Islet precursor cell (in vitro differentiated cells): ENCODE measurements around the gene SLC6A1.
A peak's percentile ranks its signal among the peaks of the same experiment; 100 is the strongest.

Source experiments
- DNase-seq: peaks from one replicate; pipeline ENCODE4 v3.0.0-alpha.2; 2018

SLC6A1 gene

DNA sequence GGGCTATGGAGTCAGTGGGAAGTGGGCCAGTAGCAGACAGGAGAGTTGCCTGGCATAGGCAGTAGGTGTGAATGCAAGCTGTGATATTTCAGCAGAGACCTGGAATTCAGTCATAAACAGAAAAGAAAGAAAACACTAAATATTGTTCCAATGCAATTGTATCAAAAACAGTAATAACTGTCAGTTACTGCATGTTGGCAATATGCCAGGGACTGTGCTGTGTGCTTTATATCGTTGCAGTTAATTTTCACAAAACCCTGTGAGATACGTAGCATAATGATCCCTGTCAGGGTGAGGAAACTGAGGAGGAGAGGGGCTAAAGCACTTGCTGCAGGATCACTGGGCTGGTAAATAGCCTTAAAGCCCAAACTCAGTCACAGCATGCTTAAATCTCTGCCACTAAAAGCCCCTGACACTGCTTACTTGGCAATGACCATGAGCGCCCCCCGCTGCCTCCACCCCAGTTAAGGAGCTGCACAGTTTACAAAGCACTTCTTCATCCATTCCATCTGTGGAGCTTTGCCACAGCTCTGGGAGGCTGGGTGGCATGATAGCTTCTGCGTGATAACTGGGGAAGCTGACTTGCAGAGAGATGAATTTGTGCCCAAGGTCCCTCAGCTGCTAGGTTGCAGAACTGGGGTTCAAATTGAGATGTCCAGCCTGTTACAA, 3.9 kb downstream of the SLC6A1 start:
- DNase-seq = no peak

DNA sequence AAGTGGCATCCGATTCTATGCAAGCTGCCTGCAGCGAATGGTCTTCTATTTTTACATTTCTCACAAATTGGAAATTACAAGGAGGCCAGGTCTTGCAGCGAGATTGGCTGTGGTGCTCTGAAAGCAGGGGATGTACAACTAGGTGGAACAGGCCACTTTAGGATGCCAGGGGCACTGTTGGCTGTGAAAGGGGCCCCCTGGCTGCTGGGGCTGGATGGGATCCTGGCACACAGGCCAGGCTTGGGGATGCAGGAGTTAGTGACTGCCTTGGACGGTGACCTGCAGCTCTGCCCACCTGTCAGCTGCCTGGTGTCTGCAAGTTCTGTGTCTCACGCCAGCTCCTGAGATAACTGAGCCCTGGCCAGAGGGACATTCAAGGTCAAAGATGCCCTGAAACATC, 4.6 kb downstream of the SLC6A1 start:
- no peak for DNase-seq

DNA sequence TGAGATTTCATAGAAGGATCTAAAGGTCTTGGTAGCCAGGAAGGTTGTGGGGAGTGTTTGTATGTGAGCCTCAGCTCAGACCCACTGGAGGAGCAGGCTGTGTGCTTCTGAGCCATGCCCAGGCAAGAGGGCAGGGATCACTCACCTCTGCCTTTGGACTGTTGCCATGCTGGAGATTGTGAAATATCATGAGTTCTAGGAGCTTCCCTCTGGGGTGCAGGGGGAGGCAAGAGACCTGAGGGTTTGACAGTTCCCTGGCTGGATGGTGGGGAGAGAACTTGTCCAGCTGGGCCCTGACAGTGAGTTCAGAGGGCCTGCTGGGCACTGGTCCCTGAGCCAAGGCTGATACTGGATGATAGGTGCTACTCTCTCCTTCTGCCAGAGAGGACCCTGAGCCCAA, 6.0 kb downstream of the SLC6A1 start:
- DNase-seq = no peak

DNA sequence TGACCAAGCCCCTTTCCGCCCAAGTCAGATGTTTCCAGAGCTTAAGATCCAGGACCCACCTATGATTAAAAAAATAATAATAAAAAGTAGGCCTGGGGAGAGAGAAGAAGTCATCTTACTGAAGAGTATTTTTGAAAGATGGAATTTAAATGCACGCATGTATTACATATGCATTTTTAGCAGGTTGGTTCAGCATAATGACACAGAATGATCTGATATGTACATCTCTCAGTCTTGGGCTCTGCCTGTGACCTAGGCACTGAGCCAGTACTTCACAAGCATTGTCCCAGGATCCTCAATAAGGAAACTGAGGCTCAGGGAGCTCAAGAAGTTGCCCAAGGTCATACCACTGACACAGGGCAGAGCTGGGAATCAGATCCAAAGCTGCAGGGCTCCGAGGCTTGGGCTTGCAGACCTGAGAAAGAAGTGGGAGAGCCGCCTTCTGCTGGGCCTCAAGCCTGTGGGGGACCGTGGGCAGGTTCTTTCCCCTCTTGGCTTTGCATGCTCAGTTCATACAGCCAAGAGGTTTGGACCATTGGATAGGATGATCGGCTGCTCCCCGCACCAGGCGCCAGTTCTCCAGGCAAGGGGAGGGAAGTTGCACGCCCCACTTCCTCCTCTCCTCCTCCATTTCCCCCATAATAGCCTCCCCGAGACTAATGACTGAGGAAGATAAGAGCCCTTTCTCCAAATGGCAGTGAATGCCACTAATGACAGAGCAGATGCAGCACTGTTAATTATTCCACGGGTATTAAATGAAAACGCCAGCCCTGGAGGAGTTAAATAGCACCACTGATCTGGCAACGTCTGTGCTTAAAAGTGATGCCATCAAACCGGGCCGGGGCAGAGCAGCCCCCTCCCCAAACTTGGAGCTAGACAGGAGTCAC, 6.9 kb downstream of the SLC6A1 start:
- DNase-seq = no peak

DNA sequence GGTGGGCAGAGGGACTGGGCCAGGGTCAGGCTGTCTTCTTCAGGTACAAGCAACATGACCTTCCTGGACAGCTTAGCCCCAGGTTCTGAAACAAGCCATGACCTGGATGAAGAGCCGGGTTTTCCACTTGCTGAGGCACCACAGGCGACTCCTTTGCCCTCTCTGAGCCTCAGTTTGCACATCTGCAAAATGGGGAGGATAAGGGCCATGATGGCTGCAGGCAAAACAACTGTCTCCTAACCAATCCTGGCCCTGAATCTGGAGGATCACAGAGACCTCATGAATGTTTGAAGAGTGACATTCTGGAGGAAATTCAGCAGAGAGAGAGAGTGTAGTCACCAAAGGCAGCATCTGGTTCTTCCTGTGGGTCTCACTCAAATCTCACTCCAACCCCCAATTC, 8.0 kb downstream of the SLC6A1 start:
- no peak for DNase-seq

- DNase-seq = no peak
These were observed 8.6 kb downstream of the SLC6A1 start for GRCh38 chr3:11001020-11001657.

GRCh38 chr3:11001658-11002021, 9.1 kb downstream of the SLC6A1 start:
- no peak for DNase-seq

- no peak for DNase-seq
These were observed 9.8 kb downstream of the SLC6A1 start for GRCh38 chr3:11002371-11002807.

DNA sequence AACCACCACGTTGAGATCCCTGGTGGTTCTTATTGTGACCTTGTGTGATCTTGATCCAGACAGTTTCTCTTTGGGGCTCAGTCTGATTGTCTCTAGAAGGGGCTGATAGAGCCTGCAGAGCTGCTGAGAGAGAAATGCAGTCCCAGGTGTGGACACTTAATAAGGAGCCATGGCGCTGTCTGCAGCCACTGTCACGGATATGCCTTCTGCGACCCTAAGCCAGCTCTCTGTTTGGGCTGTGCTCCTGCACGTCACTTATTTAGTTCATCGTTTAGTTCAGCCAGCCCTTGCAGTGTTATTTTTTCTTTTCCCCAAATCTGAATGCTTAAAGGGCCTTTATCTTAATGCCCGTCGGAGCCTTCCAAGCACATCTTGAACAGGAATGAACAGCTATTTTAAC, 12.0 kb downstream of the SLC6A1 start:
- DNase-seq = no peak

- DNase-seq = no peak
These were observed 13.2 kb downstream of the SLC6A1 start for GRCh38 chr3:11005686-11006256.

DNA sequence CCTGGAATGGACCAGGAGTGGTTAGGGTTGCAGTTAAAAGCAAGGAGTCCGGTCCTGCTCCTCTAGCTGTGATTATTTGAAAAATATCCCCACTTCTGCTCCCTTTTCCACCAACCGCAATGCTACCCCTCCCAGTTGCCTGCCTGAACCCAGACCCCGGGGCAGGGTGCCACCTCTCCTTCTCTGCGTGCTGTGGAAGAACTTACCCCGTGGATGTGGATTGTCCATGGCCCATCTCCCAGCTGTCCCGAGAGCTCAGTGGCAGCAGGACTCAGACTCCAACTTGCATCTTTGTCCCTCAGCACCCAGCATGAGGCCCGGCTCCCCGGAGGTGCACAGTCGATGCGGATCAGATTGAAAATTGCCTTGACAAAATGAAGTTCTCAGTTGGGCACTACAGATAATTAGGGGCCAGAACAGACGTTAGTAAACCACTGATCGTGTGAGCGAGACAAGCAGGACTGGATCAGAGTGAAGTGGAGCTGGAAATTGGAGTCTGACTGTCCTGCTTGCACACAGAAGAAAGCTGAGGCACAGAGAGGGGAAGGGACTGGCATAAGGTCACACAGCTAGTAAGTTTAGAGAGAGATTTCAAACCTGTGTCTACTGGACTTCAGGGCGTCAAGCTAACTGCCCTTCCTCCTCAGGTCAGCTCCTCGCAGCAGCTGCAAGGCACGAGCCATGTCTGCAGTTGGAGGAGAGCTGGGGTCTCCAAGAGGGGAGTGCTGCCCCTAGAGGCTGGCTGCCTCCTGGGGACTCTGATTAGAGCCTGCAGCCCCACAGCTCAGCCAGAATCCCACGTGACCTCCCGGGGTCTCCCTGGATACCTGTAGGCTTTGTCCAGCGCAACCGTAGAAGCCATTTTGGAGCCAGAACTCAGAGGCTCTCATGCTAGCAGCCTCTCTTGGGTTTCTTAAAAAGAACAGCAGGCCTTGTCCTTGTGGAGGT, 14.7 kb downstream of the SLC6A1 start:
- peak; percentile 62 for DNase-seq

DNA sequence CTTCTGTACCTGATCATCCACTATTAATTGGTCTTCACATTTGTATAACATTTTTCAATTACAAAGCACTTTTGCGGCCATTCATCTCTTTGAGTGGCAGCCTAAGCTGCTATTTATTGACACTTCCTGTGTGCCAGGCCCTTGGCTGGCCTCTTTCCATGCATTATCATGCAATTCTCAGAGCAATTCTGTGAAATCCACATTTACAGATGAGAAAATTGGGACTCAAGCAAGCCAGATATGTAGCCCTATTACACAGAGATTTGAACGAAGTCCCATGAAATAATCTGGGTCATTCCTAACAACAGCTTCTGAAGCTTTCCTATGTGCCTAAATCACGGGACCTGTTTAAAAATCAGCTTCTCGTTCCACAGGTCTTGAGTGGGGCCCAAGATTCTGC, 17.4 kb downstream of the SLC6A1 start:
- no peak for DNase-seq

DNA sequence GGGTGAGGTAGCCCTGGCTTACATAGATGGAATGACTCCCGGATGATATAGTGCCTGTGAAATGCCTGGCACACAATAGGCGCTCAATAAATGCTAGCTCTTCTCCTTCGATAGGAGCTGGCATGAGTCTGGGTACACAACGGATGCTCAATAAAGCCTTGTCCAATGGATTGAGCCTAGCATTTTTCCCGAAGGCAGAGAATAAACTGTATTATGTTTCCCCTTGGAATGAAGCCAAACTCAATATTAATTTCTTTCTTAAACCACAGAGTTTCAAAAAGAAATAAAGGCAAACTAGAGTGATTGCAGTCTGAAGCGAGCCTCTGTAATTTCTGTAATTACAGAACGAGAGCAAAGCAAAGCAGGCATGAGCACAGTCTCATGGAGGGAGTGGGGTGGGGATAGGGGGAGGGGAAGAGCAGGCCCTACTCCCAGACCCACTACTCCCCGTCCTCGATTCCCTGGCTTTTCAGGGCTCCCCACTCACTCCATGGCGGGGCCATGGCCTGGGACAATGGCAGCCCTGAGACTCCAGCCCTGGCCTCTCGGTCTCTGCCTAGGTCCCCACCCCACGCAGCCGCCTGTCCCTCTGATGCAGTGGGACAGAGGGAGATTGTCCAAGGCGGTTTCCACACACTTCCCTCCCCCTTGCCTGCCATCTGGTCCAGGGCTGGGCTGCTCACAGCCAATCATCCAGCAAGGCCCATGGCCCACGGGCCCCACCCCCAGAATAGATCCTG, 18.0 kb downstream of the SLC6A1 start:
- no peak for DNase-seq

DNA sequence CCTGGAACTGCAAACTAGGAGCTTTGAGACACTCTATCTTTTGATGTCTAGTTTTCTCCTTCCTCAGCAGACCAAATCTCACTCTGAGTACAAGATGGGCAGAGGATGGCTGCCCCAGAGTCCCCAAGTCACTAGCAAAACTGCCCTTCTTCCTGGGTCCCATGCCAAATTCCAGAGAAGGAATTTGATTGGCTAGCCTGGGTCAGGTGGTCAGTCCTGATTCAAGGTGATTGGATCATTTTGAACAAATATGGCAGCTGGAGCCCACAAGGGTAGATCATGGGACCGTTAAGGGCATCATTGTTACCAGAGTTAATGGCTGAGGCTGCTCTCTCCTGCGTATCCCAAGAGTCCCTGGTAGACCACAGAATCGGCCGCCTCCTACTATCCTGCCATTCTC, 21.7 kb downstream of the SLC6A1 start:
- DNase-seq = no peak

DNA sequence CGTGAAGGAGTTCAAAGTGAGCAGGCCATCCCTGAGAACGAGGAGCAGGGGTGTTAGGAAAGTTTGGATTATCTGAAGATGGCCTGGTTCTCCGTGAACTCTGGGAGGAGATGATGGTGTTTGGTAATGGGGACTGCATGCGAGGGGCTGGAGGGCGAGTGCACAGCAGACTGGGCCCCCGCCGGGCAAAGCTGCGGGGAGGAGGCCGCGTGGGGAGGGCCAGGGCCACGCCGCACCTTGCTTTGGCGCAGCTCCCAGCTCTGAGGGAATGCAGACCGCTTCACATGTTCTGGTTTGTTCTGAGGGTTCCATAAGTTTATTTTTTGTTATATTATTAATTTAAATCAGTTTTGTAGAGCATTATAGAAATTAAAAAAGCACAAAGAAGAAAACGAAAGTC, 22.2 kb downstream of the SLC6A1 start:
- DNase-seq = no peak

GRCh38 chr3:11015369-11015768, 22.8 kb downstream of the SLC6A1 start:
- DNase-seq = no peak

- DNase-seq = no peak
These were observed 24.2 kb downstream of the SLC6A1 start for GRCh38 chr3:11016727-11017126.

DNA sequence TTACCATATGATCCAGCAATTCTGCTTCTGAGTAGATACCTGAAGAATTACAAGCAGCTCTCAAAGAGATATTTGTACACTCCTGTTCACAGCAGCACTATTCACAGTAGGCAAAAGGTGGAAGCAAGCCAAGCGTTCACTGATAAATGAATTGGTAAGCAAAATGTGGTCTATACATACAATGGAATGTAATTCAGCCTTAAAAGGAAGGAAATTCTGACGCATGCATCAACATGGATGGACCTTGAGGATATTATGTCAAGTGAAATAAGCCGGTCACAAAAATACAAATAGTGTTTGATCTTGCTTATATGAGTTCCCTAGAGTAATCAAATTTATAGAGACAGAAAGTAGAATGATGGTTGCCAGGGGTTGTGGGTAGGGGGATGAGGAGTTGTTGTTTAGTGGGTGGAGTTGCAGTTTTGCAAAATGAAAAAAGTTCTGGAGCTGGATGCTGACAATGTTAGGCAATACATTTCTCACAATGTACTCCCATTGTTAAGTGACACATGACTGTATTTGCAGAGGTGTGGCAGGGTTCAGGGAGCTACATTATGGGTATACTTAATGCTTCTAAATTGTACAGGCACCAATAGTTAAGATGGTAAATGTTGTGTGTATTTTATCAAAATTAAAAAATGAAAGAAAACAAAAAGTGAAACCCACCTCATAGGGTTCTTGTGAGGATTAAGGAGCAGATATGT, 26.7 kb downstream of the SLC6A1 start:
- no peak for DNase-seq

DNA sequence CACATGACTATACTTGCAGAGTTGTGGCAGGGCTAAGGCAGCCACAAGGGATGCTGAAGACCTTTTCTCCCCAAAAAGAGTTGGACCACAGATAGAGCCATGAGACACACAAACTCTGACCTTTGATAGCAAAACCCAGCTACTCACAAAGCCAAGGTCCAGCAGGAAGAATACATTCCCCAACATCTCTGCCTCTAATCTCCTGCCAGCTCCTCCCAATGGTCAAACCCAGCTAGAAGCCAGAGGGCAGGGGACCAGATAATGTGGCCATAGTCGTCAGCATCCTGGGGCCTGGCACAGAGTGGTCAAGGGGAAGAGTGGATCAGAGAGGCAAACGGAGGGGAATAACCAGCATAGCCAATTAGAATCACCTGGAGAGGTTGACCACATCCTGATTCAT, 28.2 kb downstream of the SLC6A1 start:
- no peak for DNase-seq

DNA sequence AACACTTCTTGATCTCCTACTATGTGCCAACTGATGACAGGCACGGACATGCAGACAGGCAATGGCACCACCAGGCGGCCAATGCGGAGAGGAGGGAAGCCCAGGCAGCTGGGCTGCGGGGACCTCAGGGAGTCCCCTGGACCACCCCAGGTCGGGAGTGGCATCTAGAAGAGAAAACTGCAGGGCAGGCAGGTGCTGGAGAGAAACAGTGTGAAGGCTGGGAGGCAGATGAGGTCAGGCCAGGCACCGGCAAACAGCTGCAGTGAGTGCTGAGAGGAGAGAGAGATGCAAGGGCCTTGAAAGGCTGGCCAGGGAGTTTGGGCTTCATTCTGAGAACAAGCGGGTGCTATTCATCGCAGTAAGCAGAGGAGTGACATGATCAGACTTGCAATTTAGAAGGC, 29.1 kb downstream of the SLC6A1 start:
- DNase-seq = no peak

- no peak for DNase-seq
These were observed 29.6 kb downstream of the SLC6A1 start for GRCh38 chr3:11022115-11022514.
